GM23248 (cell line): ENCODE data around the gene GTPBP4.

Experiments
- EZH2 ChIP-seq: fragments of 200-600 bp; sonication (generic); IDR thresholded peaks from 2 replicates; pipeline ENCODE4 v1.6.1; 2018; ENCODE audit warnings: antibody characterized with exemption, mild to moderate bottlenecking; ENCODE audit not compliant: insufficient read depth, poor library complexity, severe bottlenecking
- EZH2phosphoT487 ChIP-seq: fragments of 200-600 bp; sonication (generic); IDR thresholded peaks from 2 replicates; pipeline ENCODE4 v1.6.1; 2018; ENCODE audit warnings: antibody characterized with exemption, moderate library complexity, mild to moderate bottlenecking, low read depth; ENCODE audit not compliant: insufficient read depth

GRCh38 chr10:1045415-1045814, 57.2 kb downstream of the GTPBP4 start:
- TF ChIP-seq EZH2 (no peak), EZH2phosphoT487 (no peak)
